Prostate gland (tissue), 2 donors: Measurements from ENCODE around the gene SLC13A3.

Source experiments
- CTCF ChIP-seq, 4 experiments: fragments of 200-600 bp in 2 of 4; fragments of 450-650 bp in 2 of 4; sonication (generic) in 2 of 4; IDR thresholded peaks; 1 replicate in 3 of 4; 2 replicates in 1 of 4; pipeline ENCODE4 v1.5.1; 2016 to 2019; ENCODE audit warnings: antibody characterized with exemption in 4 of 4, mild to moderate bottlenecking in 2 of 4, moderate library complexity in 2 of 4
- POLR2AphosphoS5 ChIP-seq: sonication (generic); formaldehyde crosslinking; IDR thresholded peaks from one replicate; pipeline ENCODE4 v1.6.1; 2017; ENCODE audit warnings: antibody characterized with exemption

- no peak for TF ChIP-seq CTCF (IDR thresholded peaks at IDR 0.05)
- TF ChIP-seq POLR2AphosphoS5: no peak
Measured at GRCh38 chr20:46602429-46602828, 48.8 kb downstream of the SLC13A3 start.
